ENCODE data around the gene GNAT2.

GNAT2 gene

DNA sequence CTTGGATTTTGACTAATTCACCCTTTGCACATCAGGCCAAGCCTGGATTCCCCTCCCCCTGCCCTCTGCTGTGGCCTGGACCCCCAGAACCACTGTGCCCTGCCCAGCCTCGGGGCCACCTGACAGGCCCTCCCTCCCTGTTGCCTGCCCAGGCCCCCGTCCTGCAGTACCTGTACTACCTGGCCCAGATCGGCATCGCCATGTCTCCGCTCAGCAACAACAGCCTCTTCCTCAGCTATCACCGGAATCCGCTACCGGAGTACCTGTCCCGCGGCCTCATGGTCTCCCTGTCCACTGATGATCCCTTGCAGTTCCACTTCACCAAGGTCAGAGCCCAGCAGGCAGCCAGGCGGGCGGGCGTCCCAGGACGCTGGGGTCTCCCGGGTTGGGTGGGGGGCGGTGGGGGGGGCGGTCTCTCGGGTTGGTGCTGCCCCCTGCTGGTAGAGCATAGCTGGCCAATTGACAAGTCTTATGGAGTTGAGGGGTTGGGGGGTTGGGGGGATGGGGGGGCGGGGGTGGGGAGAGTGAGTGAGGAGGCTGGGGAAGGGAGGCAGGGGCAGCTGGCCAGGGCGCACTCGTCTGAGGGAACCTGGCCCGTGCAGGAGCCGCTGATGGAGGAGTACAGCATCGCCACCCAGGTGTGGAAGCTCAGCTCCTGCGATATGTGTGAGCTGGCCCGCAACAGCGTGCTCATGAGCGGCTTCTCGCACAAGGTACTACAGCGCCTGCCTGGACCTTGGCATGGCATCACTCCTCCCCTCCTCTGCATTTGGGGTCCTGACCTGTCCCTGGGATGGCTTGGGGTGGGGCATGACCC, 10.9 kb upstream of the GNAT2 start:
- H3K4me3 ChIP-seq: no peak overlapping the region
- H3K27ac ChIP-seq: no peak overlapping the region

DNA sequence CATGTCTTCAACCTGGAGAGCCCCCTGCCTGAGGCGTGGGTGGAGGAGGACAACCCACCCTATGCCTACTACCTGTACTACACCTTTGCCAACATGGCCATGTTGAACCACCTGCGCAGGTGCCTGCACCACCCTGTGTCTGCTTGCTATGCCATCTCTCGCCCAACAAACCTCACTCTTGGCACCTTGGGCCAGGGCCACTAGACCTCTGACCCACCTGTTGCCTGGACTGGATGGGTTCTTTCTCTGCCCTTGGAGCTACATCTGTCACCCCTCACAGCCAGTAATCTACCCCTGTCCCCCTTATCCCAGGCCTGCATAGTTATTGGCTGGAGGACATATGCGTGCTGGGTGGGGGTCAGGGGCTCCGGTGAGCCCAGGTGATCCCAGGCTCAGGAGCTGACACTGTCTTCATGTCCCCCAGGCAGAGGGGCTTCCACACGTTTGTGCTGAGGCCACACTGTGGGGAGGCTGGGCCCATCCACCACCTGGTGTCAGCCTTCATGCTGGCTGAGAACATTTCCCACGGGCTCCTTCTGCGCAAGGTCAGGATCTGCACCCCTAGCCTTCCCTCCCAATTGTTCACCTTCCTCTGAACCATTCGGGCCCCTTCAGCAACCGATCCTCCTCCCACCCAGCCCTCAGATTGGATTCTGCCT, 10.1 kb upstream of the GNAT2 start:
- H3K4me3 ChIP-seq: no peak overlapping the region
- H3K27ac ChIP-seq: no peak overlapping the region

DNA sequence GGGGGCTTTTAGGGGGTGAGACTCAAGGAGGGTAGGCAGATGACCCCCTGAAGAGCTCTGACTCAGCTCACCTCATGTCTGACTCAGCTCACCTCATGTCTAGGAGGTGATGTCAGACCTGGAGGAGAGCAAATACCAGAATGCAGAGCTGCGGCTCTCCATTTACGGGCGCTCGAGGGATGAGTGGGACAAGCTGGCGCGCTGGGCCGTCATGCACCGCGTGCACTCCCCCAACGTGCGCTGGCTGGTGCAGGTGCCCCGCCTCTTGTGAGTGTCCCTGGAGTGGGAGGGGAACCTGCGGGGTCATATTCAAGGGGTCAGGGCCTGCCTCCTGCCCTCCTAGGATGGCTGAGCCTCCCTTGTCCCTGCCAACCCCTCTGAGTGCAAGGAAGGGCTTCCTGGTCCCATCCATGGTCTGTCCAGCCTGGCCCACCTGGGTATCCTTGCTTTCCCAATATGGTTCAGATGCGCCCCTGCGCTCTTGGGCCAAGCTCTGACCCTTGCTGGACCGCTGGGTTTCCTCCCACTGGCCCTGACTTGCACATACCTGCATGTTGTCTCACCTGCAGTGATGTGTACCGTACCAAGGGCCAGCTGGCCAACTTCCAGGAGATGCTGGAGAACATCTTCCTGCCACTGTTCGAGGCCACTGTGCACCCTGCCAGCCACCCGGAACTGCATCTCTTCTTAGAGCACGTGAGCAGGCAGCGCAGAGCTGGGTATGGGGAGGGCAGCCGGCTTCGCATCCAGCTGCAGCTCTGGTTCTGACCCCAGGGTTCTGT, 9.3 kb upstream of the GNAT2 start:
- no peak overlapping the region for H3K4me3 ChIP-seq
- no peak overlapping the region for H3K27ac ChIP-seq

DNA sequence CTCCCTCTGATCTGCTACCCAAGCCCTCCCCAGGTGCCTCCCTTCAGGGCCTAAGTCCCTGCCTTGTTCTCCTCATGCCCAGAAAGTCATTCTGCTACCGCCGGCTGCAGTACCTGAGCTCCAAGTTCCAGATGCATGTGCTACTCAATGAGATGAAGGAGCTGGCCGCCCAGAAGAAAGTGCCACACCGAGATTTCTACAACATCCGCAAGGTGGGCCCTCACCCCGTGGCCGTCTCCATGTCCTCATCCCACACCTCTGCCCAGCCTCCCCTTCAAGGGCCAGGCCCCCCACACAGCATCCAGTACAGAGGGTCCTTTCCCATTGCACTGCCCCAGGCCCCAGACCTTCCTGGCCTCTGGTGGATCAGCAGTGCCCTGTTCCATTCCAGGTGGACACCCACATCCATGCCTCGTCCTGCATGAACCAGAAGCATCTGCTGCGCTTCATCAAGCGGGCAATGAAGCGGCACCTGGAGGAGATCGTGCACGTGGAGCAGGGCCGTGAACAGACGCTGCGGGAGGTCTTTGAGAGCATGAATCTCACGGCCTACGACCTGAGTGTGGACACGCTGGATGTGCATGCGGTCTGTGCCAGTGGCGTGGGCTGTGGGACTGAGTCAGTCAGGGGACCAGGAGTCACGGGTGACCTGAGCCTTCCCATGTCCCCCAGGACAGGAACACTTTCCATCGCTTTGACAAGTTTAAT, 8.4 kb upstream of the GNAT2 start:
- Histone ChIP-seq H3K27ac (no peak overlapping the region), H3K4me3 (no peak overlapping the region)

DNA sequence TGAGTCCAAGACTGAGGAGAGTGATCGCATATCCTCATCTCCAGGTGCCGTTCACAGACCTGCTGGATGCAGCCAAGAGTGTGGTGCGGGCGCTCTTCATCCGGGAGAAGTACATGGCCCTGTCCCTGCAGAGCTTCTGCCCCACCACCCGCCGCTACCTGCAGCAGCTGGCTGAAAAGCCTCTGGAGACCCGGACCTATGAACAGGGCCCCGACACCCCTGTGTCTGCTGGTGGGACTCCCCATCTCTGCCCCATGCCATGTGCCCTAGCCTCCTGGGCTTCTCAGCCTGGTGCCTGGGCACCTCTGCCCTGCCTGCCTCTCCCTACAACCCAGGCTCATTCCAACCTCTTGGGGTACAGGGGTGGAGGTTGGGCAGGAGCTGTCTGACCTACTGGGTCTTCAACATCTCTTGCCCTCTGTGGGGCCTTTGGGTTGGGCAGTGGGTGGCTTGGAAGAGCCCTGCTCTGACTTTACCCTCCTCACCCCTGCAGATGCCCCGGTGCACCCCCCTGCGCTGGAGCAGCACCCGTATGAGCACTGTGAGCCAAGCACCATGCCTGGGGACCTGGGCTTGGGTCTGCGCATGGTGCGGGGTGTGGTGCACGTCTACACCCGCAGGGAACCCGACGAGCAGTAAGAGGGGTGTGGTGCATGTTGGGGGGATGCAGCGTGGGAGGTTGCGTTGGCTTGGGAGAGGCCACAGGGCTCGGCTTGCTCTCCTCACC, 7.4 kb upstream of the GNAT2 start:
- no peak overlapping the region for H3K27ac ChIP-seq
- no peak overlapping the region for H3K4me3 ChIP-seq

DNA sequence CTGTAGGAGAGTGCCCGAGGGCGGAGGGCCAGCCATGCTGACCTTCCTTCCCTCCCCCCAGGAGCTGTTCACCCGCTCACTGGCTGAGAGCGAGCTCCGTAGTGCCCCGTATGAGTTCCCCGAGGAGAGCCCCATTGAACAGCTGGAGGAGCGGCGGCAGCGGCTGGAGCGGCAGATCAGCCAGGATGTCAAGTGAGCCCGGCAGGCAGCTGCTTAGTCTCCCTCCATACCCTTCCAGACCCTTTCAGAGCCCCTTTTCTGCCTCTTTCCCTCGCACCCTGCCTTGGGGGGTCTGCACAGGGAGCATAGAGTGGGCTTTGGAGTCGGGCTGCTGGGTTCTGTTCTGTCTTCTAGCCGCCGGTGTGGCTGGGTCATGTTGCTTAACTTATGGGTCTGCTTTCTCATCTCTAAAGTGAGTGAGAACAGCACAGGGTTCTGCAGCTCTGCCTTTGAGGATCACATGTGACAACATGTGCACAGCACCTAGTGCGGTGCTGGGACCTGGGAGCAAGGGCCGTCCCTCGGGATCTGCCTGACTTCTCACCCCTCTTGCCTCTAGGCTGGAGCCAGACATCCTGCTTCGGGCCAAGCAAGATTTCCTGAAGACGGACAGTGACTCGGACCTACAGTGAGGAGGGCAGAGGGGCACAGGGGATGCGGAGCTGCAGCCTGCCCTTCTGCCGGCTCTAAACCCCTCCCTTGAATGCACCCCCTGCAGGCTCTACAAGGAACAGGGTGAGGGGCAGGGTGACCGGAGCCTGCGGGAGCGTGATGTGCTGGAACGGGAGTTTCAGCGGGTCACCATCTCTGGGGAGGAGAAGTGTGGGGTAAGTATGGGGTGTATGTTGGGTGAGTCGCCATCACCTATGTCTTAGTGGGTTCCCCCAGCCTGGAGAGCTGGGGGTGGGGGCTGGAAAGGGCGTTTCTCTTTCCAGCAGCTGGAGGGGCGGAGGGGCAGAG, 6.5 kb upstream of the GNAT2 start:
- Histone ChIP-seq H3K27ac (peak overlapping the region in 1 of 21 experiments; percentile 7), H3K4me3 (no peak overlapping the region)

DNA sequence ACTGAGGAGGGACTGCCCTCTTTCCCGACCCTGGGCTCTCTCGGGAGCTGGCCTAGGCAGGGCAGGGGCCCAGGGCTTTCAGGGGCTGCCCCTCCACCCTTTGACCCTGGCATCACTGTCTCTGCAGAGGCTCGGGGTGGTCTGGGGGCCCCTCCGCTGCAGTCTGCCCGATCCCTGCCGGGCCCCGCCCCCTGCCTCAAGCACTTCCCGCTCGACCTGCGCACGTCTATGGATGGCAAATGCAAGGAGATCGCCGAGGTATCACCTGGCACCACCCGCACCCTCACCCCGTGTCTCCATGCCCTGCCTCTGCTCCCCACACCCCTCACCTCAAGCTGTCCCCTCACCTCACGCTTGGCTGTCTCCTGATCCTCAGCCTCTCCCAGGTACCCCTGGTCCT, 5.8 kb upstream of the GNAT2 start:
- Histone ChIP-seq H3K27ac (no peak overlapping the region), H3K4me3 (no peak overlapping the region)

DNA sequence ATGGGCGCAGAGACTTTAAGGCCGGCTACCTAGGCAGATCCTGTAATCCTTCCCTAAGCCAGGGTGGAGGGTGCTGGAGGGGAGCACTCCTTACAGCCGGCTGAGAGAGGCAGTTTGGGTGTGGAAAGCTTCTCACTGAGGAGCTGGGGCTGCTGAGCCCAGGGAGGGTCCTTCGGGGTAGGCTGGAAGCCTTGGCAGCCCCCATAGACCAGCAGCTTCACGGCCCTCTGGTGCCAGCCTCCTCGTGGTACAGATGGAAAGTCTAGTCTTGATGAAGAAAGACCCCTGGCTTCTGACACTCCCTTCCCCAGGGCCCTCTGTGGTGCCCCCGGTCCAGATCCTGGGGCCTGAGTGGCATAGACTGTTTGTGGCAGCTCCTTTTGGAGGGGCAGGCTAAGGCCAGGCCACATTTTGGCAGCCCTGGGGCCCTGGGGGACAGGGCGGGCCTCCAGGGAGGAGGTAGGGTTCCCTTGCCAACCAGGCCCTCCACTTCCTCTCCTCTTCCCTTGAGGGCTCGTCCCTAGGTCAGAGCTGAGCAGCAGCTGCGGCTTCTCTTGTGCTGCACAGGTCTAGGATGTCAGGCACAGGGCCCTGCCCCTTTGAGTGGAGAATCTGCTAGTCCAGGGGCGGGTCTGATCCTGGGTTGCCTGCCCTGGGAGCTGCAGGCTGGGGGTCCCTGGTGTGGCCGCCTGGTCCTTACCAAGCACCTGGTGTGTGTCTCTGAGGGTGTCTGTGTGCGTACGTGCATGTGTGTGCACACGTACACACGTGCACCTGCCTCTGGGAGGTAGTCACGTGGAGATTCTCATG, 5.0 kb upstream of the GNAT2 start:
- H3K27ac ChIP-seq: peak overlapping the region in 15 of 21 experiments; percentile 14 to 93 (median 33)

DNA sequence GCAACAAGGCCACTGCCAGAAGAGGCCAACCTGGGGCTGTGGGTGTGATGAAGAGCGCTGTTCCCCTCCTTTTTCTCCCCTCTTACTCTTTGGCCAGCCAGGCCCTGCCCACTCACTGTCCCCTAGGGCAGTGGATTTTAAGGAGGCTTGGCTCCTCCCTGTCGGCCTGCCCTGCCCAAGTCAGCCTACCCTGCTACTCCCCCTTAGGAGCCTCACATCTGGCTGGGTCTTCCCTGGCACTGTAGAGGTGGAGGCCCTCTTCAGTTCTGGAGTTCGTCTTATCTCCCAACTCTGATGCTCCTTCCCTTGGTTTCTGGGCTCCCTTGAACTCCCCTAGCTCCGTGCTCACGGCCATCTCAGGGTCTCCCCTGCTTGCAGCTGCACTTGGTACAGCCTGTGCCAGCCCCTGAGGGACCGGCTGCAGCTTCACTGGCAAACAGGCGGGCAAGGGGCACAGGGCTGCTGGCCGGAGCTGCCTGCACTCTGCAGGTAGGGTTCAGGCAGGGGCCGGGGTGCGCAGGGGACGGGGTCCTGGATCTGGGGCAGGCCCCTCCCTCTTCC, 4.3 kb upstream of the GNAT2 start:
- H3K27ac ChIP-seq: peak overlapping the region in 15 of 21 experiments; percentile 14 to 96 (median 49)
- no peak overlapping the region for H3K4me3 ChIP-seq

More for the DNA sequence above, 5.0 kb upstream of the GNAT2 start:
- no peak overlapping the region for H3K4me3 ChIP-seq

DNA sequence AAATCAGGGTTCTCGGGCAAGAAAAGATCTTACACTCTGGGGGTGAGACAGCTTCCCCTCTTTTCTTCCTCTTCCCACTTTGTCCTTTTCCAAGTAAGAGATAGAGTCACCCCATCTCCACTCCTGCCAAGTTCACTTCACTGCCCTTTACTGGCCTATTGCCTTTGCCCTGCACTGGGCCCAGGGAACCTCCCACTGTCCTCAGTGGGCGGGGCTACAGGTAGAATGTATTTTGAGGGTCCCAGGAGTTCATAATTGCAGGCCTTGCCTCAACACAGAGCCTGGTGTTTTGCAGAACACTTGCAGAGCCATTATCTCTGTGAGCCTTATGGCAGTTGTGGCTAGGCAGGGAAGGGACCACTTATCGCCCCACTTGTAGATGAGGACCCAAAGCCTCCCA, 3.5 kb upstream of the GNAT2 start:
- Histone ChIP-seq H3K27ac (peak overlapping the region in 9 of 21 experiments; percentile 14 to 96 (median 53)), H3K4me3 (no peak overlapping the region)

DNA sequence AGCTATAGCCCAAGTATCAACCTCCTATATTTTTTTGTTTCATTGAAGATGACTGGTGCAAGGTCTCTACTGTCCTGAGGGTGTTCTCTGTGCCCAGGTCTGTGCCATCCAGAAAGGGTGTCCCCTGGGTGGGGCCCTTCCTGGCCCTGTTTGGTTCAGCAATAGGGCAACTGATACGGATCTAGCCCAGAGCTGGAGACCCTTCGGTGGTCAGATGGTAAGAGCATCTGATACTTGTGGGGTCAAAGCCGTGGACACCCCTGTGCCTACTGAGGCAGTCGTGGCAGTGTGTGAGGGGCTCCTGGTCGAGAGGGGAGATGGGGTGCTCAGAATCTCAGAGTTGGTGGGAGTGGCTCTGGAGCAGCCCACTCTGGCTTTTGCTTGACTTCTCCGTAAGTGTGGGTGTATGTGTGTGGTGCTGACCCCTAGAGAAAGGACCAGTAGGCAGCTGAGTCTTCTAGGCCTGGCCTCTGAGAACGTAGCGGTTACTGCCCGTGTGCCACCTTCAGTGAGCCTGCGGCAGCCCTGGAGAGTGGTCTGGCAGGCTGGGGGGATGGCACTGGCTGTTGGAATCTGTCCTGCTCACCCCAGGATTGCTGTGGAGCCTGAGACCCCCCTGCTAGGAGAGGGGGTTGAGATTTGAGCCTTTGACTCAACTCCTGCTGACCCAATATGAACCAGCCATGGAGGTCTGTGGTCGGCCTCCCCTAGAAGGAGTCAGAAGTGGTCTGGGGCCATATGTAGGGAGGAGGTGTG, 2.9 kb upstream of the GNAT2 start:
- peak overlapping the region in 11 of 21 experiments; percentile 5 to 96 (median 88) for H3K27ac ChIP-seq
- peak overlapping the region in 3 of 7 experiments; percentile 58 to 66 (median 59) for H3K4me3 ChIP-seq

DNA sequence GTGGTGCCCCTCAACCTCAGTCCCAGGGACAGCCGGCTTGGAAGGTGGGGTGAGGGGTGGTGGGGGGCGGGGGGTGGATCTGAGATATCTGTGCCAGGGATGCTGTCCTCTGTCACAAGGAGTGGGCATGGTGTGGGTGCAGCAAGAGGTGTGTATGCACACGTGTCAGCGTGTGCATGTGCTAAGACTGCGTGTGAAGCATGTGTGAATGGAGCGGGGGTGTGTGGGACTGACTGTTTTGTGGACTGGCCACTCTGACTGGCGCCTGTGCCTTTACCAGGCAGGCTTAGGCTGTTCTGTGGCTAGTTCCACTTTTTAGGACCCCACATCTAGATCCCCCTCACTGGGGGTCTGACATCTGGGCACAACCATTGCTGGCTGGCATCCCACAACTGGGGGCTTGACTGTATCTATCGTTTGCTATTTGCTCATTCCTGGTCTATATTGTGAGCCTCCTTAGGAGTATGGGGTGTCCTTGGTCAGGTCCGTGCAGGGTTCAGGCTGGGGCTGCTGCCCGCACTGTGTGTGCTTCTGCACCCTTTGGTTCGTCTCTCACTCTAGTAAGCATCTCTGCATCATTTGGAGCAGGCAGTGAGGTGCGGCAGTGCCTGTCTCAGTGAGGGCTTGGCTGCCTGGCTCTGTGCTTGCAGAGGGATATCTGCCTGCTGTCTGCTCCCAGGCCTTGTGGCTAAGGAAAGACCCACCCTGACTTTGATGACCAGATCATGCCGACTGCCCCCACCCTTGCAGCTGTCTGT, 2.1 kb upstream of the GNAT2 start:
- H3K4me3 ChIP-seq: peak overlapping the region; percentile 49 to 82 (median 59)
- peak overlapping the region in 18 of 21 experiments; percentile 65 to 96 (median 88) for H3K27ac ChIP-seq

DNA sequence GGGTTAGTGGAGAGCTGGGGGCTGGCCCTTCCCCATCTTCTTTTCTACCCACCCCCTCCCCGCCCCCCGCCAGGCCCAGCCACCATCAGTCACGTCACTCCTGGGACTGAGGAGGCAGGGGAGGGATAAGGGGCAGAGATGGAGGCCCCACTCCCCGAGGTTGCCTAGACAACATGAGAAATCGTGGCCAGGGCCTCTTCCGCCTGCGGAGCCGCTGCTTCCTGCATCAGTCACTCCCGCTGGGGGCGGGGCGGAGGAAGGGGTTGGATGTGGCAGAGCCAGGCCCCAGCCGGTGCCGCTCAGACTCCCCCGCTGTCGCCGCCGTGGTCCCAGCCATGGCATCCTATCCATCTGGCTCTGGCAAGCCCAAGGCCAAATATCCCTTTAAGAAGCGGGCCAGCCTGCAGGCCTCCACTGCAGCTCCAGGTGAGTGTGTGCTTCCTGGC, 1.4 kb upstream of the GNAT2 start:
- Histone ChIP-seq H3K4me3 (peak overlapping the region; percentile 49 to 82 (median 59)), H3K27ac (peak overlapping the region; percentile 15 to 96 (median 87))

DNA sequence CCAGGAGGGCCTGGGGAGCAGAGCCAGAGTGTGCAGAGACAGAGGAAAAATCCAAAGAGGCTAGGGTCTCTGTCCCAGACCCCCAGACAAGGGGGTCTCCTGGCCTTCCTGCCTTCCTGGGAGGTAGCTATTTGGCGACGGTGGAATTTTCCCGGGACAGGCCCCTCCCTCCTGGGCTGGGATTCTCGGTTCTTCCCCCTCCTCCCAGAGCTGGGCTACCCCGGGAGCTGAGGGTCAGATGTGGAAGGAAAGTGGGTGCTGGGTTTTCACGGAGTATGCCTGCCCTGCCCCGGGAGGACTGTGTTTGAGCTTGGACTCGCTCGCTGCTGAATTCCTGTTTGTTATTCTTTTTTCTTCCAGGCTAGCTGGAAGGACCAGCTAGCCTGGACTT, 980 bp upstream of the GNAT2 start:
- Histone ChIP-seq H3K27ac (peak overlapping the region; percentile 15 to 96 (median 87)), H3K4me3 (peak overlapping the region; percentile 49 to 82 (median 59))

Data from skin epidermis (tissue), 12 donors.